Endothelial cell of umbilical vein (primary cell): Measurements from ENCODE around the gene EXT2.

Experiments used
- EZH2 ChIP-seq: IDR thresholded peaks from 2 replicates; pipeline ENCODE4 v1.6.1; 2012; ENCODE audit warnings: borderline replicate concordance, low read depth, mild to moderate bottlenecking, moderate library complexity, low read length, inconsistent platforms; ENCODE audit not compliant: severe bottlenecking
- FOS ChIP-seq: IDR thresholded peaks from 2 replicates; pipeline ENCODE4 v1.6.1; 2011; ENCODE audit warnings: mild to moderate bottlenecking, low read length, moderate library complexity, borderline replicate concordance; ENCODE audit not compliant: insufficient read depth
- JUN ChIP-seq: IDR thresholded peaks from 2 replicates; pipeline ENCODE4 v1.6.1; 2011; ENCODE audit warnings: borderline replicate concordance, low read depth; ENCODE audit not compliant: insufficient read length, insufficient read depth
- MYC ChIP-seq: IDR thresholded peaks from one replicate; pipeline ENCODE4 v1.6.1; 2011; ENCODE audit warnings: mild to moderate bottlenecking, low read depth, low read length
- POLR2A ChIP-seq: IDR thresholded peaks from 2 replicates; pipeline ENCODE4 v1.6.1; 2012; ENCODE audit warnings: low read depth, mild to moderate bottlenecking, control low read depth, low read length
- POLR2AphosphoS5 ChIP-seq: IDR thresholded peaks from 2 replicates; pipeline ENCODE4 v1.6.1; 2012; ENCODE audit warnings: low read depth, mild to moderate bottlenecking, control low read depth, low read length, moderate library complexity; ENCODE audit not compliant: insufficient read depth
- TF ChIP-seq, protein P1 (sequence below), 2 donors: IDR thresholded peaks; 1 replicate in 1 of 2; 2 replicates in 1 of 2; pipeline ENCODE4 v1.5.1; 2011; ENCODE audit warnings: low read length in 2 of 2, mild to moderate bottlenecking in 2 of 2, moderate library complexity in 2 of 2, control low read depth in 1 of 2, inconsistent platforms in 1 of 2, low read depth in 1 of 2; ENCODE audit not compliant: insufficient read depth in 1 of 2; ENCODE audit errors: extremely low read depth in 1 of 2

DNA sequence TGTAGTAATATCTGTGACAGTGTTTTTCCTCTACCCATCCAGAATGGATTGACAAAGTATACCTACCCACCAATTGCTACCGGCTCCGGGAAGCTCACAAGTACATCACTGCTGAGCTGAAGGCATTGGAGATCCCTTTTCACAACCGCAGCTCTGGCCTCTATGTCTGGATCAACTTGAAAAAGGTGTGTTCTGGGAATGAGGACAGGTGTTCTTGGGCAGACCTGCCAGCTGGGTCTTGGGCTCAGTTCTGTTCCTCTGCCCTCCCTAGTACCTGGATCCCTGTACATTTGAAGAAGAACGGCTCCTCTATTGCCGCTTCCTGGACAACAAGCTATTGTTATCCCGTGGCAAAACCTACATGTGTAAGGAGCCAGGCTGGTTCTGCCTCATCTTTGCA is 37.2 kb upstream of the EXT2 start:
- TF ChIP-seq, protein P1, sequence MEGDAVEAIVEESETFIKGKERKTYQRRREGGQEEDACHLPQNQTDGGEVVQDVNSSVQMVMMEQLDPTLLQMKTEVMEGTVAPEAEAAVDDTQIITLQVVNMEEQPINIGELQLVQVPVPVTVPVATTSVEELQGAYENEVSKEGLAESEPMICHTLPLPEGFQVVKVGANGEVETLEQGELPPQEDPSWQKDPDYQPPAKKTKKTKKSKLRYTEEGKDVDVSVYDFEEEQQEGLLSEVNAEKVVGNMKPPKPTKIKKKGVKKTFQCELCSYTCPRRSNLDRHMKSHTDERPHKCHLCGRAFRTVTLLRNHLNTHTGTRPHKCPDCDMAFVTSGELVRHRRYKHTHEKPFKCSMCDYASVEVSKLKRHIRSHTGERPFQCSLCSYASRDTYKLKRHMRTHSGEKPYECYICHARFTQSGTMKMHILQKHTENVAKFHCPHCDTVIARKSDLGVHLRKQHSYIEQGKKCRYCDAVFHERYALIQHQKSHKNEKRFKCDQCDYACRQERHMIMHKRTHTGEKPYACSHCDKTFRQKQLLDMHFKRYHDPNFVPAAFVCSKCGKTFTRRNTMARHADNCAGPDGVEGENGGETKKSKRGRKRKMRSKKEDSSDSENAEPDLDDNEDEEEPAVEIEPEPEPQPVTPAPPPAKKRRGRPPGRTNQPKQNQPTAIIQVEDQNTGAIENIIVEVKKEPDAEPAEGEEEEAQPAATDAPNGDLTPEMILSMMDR (IDR thresholded peaks at IDR 0.05; ENCODE audit: extremely low read depth in 1 of 2, insufficient read depth in 1 of 2, low read depth in 1 of 2, low read length in 2 of 2), result no peak
- no peak for TF ChIP-seq POLR2AphosphoS5
- TF ChIP-seq POLR2A, result no peak
- TF ChIP-seq FOS, result no peak
- no peak for TF ChIP-seq EZH2
- TF ChIP-seq JUN, result no peak
- TF ChIP-seq MYC, result no peak
